Neural progenitor cell (in vitro differentiated cells): ENCODE measurements around the gene JAK3.

Source experiments
- EZH2 ChIP-seq: fragments of 200-600 bp; sonication (generic); IDR thresholded peaks from 2 replicates; pipeline ENCODE4 v1.6.1; 2017; ENCODE audit warnings: antibody characterized with exemption, mild to moderate bottlenecking, moderate library complexity
- TF ChIP-seq, protein P1 (sequence below): fragments of 200-600 bp; sonication (generic); IDR thresholded peaks from 2 replicates; pipeline ENCODE4 v1.5.1; 2017; ENCODE audit warnings: antibody characterized with exemption, mild to moderate bottlenecking

DNA sequence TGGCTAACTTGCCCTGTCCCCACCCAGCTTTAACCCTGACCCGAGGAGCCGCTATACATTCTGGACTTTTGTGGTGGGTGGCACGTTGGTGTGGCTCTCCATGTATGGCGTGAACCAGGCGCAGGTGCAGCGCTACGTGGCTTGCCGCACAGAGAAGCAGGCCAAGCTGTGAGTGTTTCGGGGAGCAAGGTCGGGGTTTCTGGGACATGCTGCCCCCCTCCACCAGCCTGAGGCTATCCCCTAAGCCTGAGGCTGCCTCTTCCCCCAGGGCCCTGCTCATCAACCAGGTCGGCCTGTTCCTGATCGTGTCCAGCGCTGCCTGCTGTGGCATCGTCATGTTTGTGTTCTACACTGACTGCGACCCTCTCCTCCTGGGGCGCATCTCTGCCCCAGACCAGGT, 29.9 kb upstream of the JAK3 start:
- TF ChIP-seq, protein P1, sequence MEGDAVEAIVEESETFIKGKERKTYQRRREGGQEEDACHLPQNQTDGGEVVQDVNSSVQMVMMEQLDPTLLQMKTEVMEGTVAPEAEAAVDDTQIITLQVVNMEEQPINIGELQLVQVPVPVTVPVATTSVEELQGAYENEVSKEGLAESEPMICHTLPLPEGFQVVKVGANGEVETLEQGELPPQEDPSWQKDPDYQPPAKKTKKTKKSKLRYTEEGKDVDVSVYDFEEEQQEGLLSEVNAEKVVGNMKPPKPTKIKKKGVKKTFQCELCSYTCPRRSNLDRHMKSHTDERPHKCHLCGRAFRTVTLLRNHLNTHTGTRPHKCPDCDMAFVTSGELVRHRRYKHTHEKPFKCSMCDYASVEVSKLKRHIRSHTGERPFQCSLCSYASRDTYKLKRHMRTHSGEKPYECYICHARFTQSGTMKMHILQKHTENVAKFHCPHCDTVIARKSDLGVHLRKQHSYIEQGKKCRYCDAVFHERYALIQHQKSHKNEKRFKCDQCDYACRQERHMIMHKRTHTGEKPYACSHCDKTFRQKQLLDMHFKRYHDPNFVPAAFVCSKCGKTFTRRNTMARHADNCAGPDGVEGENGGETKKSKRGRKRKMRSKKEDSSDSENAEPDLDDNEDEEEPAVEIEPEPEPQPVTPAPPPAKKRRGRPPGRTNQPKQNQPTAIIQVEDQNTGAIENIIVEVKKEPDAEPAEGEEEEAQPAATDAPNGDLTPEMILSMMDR = no peak
- no peak for TF ChIP-seq EZH2
